ENCODE results near the gene SV2C. TPM values are rescaled to one million over a fixed set of nuclear protein-coding genes. Genes with fewer than 3 reads are reported as not detected.

SV2C gene
- total RNA-seq, 1 donor from 2014 or later = 0.15 TPM

- H3K27me3 Mint-ChIP-seq (ENCODE audit: unreplicated experiment) = no peaks in the 10 kb centered on the region
These were observed 69.5 kb downstream of the SV2C start for GRCh38 chr5:76152700-76153099.

GRCh38 chr5:76153271-76153670, 70.1 kb downstream of the SV2C start:
- no peaks in the 10 kb centered on the region for H3K27me3 Mint-ChIP-seq (ENCODE audit: unreplicated experiment)
- H3K9me3 Mint-ChIP-seq (ENCODE audit: unreplicated experiment) = peaks cover 4% of the 10 kb centered on the region
- H3K36me3 Mint-ChIP-seq (ENCODE audit: low read depth, unreplicated experiment) = no peaks in the 10 kb centered on the region
- H3K27ac Mint-ChIP-seq (ENCODE audit: unreplicated experiment) = no peak overlapping the region
- DNase-seq (ENCODE audit: low spot score) = no peak
- H3K4me3 Mint-ChIP-seq (ENCODE audit: unreplicated experiment) = no peak overlapping the region
- TF ChIP-seq CTCF (IDR thresholded peaks at IDR 0.05; ENCODE audit: unreplicated experiment) = no peak
- H3K4me1 Mint-ChIP-seq (ENCODE audit: unreplicated experiment) = peaks cover 12% of the 10 kb centered on the region

More at GRCh38 chr5:76152700-76153099, 69.5 kb downstream of the SV2C start:
- DNase-seq (ENCODE audit: low spot score) = no peak
- Mint-ChIP-seq H3K27ac (ENCODE audit: unreplicated experiment) (no peak overlapping the region), H3K9me3 (ENCODE audit: unreplicated experiment) (peaks cover 4% of the 10 kb centered on the region), H3K36me3 (ENCODE audit: low read depth, unreplicated experiment) (no peaks in the 10 kb centered on the region), H3K4me3 (ENCODE audit: unreplicated experiment) (no peak overlapping the region), H3K4me1 (ENCODE audit: unreplicated experiment) (peaks cover 12% of the 10 kb centered on the region)
- no peak for TF ChIP-seq CTCF (IDR thresholded peaks at IDR 0.05; ENCODE audit: unreplicated experiment)

- Mint-ChIP-seq H3K4me3 (ENCODE audit: unreplicated experiment) (no peak overlapping the region), H3K27me3 (ENCODE audit: unreplicated experiment) (no peaks in the 10 kb centered on the region), H3K27ac (ENCODE audit: unreplicated experiment) (no peak overlapping the region), H3K9me3 (ENCODE audit: unreplicated experiment) (peaks cover 4% of the 10 kb centered on the region), H3K4me1 (ENCODE audit: unreplicated experiment) (peaks cover 12% of the 10 kb centered on the region), H3K36me3 (ENCODE audit: low read depth, unreplicated experiment) (no peaks in the 10 kb centered on the region)
- no peak for TF ChIP-seq CTCF (IDR thresholded peaks at IDR 0.05; ENCODE audit: unreplicated experiment)
- DNase-seq (ENCODE audit: low spot score) = no peak
These were observed 71.0 kb downstream of the SV2C start for GRCh38 chr5:76154009-76154690.

GRCh38 chr5:76155536-76155935, 72.4 kb downstream of the SV2C start:
- H3K4me1 Mint-ChIP-seq (ENCODE audit: unreplicated experiment) = peaks cover 12% of the 10 kb centered on the region
- no peak overlapping the region for H3K4me3 Mint-ChIP-seq (ENCODE audit: unreplicated experiment)
- no peaks in the 10 kb centered on the region for H3K36me3 Mint-ChIP-seq (ENCODE audit: low read depth, unreplicated experiment)
- no peak for DNase-seq (ENCODE audit: low spot score)
- no peaks in the 10 kb centered on the region for H3K27me3 Mint-ChIP-seq (ENCODE audit: unreplicated experiment)
- H3K27ac Mint-ChIP-seq (ENCODE audit: unreplicated experiment) = no peak overlapping the region
- TF ChIP-seq CTCF (IDR thresholded peaks at IDR 0.05; ENCODE audit: unreplicated experiment) = no peak
- H3K9me3 Mint-ChIP-seq (ENCODE audit: unreplicated experiment) = peaks cover 4% of the 10 kb centered on the region

- Mint-ChIP-seq H3K27me3 (ENCODE audit: unreplicated experiment) (peaks cover 2% of the 10 kb centered on the region), H3K4me3 (ENCODE audit: unreplicated experiment) (no peak overlapping the region)
These were observed 79.2 kb downstream of the SV2C start for GRCh38 chr5:76162335-76162734.

More at GRCh38 chr5:76162335-76162734, 79.2 kb downstream of the SV2C start:
- Mint-ChIP-seq H3K9me3 (ENCODE audit: unreplicated experiment) (no peaks in the 10 kb centered on the region), H3K27ac (ENCODE audit: unreplicated experiment) (no peak overlapping the region), H3K36me3 (ENCODE audit: low read depth, unreplicated experiment) (no peaks in the 10 kb centered on the region), H3K4me1 (ENCODE audit: unreplicated experiment) (peaks cover 6% of the 10 kb centered on the region)
- no peak for TF ChIP-seq CTCF (IDR thresholded peaks at IDR 0.05; ENCODE audit: unreplicated experiment)
- no peak for DNase-seq (ENCODE audit: low spot score)
